ENCODE results near the gene UBR4.
A peak's percentile ranks its signal among the peaks of the same experiment; 100 is the strongest.

The UBR4 gene

GRCh38 chr1:19138958-19139581, 71.0 kb downstream of the UBR4 start:
- no peak for DNase-seq (ENCODE audit: low spot score)

- DNase-seq (ENCODE audit: low spot score) = no peak
Observed at GRCh38 chr1:19138331-19138730, 71.7 kb downstream of the UBR4 start.

- DNase-seq (ENCODE audit: low spot score) = no peak
Observed at GRCh38 chr1:19137158-19137557, 72.9 kb downstream of the UBR4 start.

- no peak for DNase-seq (ENCODE audit: low spot score)
Observed at GRCh38 chr1:19133360-19133759, 76.7 kb downstream of the UBR4 start.

GRCh38 chr1:19130468-19130867, 79.6 kb downstream of the UBR4 start:
- DNase-seq (ENCODE audit: low spot score) = no peak

GRCh38 chr1:19128968-19129514, 81.0 kb downstream of the UBR4 start:
- DNase-seq (ENCODE audit: low spot score) = no peak

GRCh38 chr1:19124273-19124672, 85.8 kb downstream of the UBR4 start:
- DNase-seq (ENCODE audit: low spot score) = no peak

GRCh38 chr1:19123837-19124236, 86.2 kb downstream of the UBR4 start:
- no peak for DNase-seq (ENCODE audit: low spot score)

GRCh38 chr1:19122668-19123067, 87.4 kb downstream of the UBR4 start:
- no peak for DNase-seq (ENCODE audit: low spot score)

- no peak for DNase-seq (ENCODE audit: low spot score)
Observed at GRCh38 chr1:19121192-19121591, 88.9 kb downstream of the UBR4 start.

GRCh38 chr1:19120070-19120469, 90.0 kb downstream of the UBR4 start:
- DNase-seq (ENCODE audit: low spot score) = no peak

- DNase-seq (ENCODE audit: low spot score) = no peak
Observed at GRCh38 chr1:19115082-19115808, 94.8 kb downstream of the UBR4 start.

GRCh38 chr1:19113697-19114092, 96.4 kb downstream of the UBR4 start:
- peak; percentile 55 for DNase-seq (ENCODE audit: low spot score)

- no peak for DNase-seq (ENCODE audit: low spot score)
Observed at GRCh38 chr1:19112891-19113696, 97.0 kb downstream of the UBR4 start.

GRCh38 chr1:19110257-19110927, 99.7 kb downstream of the UBR4 start:
- DNase-seq (ENCODE audit: low spot score) = no peak

- no peak for DNase-seq (ENCODE audit: low spot score)
Observed at GRCh38 chr1:19109545-19109944, 100.5 kb downstream of the UBR4 start.

- DNase-seq (ENCODE audit: low spot score) = no peak
Observed at GRCh38 chr1:19101244-19101643, 108.8 kb downstream of the UBR4 start.

GRCh38 chr1:19100028-19100427, 110.0 kb downstream of the UBR4 start:
- DNase-seq (ENCODE audit: low spot score) = no peak

GRCh38 chr1:19096990-19097389, 113.1 kb downstream of the UBR4 start:
- DNase-seq (ENCODE audit: low spot score) = no peak

GRCh38 chr1:19096036-19096833, 113.8 kb downstream of the UBR4 start:
- DNase-seq (ENCODE audit: low spot score) = no peak

- no peak for DNase-seq (ENCODE audit: low spot score)
Observed at GRCh38 chr1:19091196-19091953, 118.7 kb downstream of the UBR4 start.

All from NAMALWA (cell line).